D721Med (cell line): Measurements from ENCODE around the gene ASB2.

Source experiments
- DNase-seq: peaks from one replicate; pipeline ENCODE4 v3.0.0; 2011; ENCODE audit warnings: low spot score; ENCODE audit not compliant: insufficient read length
- FAIRE-seq: peaks from 2 replicates; lab custom pipeline; 2011; peaks lifted over from hg19 to GRCh38; lab: Jason Lieb, UNC
- TF ChIP-seq, protein P1 (sequence below): IDR thresholded peaks from 2 replicates; pipeline ENCODE4 v1.5.1; 2012; ENCODE audit warnings: mild to moderate bottlenecking, control low read depth; ENCODE audit not compliant: insufficient read depth; ENCODE audit errors: missing control alignments

Gene ASB2

DNA sequence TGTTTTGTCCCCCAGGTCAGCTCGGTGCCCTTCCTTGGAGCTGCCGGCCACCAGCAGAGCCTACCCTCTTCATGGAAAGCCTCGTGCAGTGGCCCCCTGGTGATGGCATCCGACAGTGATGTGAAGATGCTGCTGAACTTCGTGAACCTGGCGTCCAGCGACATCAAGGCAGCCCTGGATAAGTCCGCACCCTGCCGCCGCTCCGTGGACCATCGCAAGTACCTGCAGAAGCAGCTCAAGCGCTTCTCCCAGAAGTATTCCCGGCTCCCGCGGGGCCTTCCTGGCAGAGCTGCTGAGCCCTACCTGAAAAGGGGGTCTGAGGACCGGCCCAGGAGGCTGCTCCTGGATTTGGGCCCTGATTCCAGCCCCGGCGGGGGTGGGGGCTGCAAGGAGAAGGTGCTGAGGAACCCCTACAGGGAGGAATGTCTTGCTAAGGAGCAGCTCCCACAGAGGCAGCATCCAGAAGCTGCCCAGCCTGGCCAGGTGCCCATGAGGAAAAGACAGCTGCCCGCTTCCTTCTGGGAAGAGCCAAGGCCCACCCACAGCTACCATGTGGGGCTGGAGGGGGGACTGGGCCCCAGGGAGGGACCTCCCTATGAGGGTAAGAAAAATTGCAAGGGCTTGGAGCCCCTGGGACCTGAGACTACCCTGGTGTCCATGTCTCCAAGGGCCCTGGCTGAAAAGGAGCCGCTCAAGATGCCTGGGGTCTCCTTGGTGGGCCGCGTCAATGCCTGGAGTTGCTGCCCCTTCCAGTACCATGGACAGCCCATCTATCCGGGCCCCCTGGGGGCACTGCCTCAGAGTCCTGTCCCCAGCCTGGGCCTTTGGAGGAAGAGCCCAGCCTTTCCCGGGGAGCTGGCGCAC lies 48.0 kb downstream of the ASB2 start:
- TF ChIP-seq, protein P1, sequence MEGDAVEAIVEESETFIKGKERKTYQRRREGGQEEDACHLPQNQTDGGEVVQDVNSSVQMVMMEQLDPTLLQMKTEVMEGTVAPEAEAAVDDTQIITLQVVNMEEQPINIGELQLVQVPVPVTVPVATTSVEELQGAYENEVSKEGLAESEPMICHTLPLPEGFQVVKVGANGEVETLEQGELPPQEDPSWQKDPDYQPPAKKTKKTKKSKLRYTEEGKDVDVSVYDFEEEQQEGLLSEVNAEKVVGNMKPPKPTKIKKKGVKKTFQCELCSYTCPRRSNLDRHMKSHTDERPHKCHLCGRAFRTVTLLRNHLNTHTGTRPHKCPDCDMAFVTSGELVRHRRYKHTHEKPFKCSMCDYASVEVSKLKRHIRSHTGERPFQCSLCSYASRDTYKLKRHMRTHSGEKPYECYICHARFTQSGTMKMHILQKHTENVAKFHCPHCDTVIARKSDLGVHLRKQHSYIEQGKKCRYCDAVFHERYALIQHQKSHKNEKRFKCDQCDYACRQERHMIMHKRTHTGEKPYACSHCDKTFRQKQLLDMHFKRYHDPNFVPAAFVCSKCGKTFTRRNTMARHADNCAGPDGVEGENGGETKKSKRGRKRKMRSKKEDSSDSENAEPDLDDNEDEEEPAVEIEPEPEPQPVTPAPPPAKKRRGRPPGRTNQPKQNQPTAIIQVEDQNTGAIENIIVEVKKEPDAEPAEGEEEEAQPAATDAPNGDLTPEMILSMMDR: no peak
- DNase-seq: no peak
- FAIRE-seq: no peak

- DNase-seq (no peak), FAIRE-seq (no peak)
- TF ChIP-seq, protein P1: no peak
Measured at GRCh38 chr14:93927800-93928145, 48.6 kb downstream of the ASB2 start.

- TF ChIP-seq, protein P1: no peak
- no peak for FAIRE-seq
- DNase-seq: no peak
Measured at GRCh38 chr14:93926873-93927799, 49.2 kb downstream of the ASB2 start, which contains the start of gene FAM181A. FAM181A (plus strand) TSS chr14:93927344; CDS start chr14:93928286, 942 bp downstream.

DNA sequence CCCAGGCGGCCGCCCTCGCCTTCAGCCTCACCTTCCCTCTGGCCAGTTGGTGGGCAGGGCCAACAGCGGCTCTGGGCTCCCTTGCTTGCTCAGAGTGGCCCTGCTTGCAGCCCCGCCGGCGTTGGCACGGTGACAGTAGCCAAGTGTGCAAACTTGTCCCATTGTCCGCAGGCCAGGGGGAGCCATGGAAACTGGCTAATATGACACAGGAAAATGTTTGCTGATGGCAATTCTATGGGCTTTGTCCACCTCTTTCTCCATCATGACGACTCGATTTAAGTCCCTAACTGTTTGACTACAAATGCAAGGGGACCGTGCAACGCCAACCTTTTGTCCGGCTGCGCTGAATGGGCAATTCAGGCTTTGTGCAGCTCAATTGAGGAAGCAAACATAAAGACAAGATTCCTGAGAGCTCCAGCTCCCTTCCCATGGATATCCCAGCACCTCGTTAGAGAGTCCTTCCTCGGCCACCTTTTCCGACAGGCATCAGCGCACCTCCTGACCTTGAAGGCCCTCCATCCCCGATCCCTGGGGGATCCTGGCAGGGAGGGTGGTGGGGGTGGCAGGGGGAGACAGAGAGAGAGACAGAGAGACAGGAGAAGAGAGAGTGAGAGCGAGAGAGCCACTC lies 50.0 kb downstream of the ASB2 start:
- DNase-seq: no peak
- TF ChIP-seq, protein P1: no peak
- FAIRE-seq: no peak

- TF ChIP-seq, protein P1: no peak
- no peak for FAIRE-seq
- no peak for DNase-seq
Measured at GRCh38 chr14:93925374-93925895, 50.9 kb downstream of the ASB2 start.

DNA sequence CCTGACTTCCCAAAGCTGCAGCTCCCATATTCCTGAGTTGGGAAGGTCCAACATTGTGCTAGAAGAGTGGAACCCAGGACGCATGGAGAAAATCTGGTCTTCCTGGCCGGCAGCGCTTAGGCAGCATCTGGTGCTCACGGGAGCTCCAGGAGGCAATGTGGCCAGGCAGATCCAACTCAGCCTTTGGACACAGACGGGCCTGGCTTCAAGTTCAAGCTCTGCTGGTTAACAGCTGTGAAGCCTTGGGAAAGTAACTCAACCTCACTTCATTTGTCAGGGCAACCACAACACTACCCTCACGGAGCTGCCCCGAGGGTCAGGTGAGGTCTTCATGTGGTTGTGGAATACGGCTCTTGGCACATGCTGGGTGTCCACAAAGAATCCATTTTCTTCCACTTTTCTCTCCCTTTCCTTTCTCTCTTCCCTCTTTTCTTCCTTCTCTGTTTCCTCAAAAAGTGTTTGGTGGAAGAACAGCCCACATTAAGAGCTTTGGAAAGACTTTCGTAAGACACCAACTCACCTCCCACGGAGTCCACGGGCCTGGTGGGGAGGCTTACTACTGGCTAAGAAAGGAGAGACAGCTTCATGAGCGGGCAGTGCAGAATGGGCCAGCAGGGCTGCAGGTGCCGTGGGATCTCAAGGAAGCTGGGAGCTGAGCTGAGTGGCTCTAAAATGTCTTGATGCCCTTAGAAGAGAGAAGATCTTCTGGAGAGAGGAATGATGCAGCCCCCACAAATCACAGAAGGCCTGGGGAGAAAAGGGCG lies 51.6 kb downstream of the ASB2 start:
- FAIRE-seq (no peak), DNase-seq (no peak)
- TF ChIP-seq, protein P1: no peak
